HepG2 (cell line): ENCODE data around the gene RUSF1. TPM values are rescaled to one million over a fixed set of nuclear protein-coding genes. Genes with fewer than 3 reads are reported as not detected.

Experiments used
- ATAC-seq: fragments of 200-7000 bp; cut with Tn5 transposase; 3 replicates; pipeline ENCODE4 v1.9.1; 2020; ENCODE audit warnings: mild to moderate bottlenecking, moderate library complexity
- BruUV-seq: library from RNA; stranded (reverse); fragments of 400-500 nt; replicated peaks from 2 replicates; lab custom pipeline; 2021; lab: Mats Ljungman, UMichigan
- CTCF ChIA-PET: fragments of 300-600 bp; formaldehyde crosslinking; extraction: SDS; loops from one replicate; lab custom pipeline; 2021; ENCODE audit warnings: low total read pairs, inconsistent platforms, low intra/inter-chr PET ratio; lab: Yijun Ruan, JAX
- POLR2A ChIA-PET: fragments of 350-600 bp; sonication (Branson Sonifier 250); formaldehyde crosslinking; loops from one replicate; lab custom pipeline; 2020; ENCODE audit warnings: antibody characterized with exemption, inconsistent platforms; lab: Yijun Ruan, JAX
- DNase-seq: peaks from one replicate; pipeline ENCODE4 v3.0.0-alpha.2; 2015; ENCODE audit warnings: low spot score
- FAIRE-seq: peaks from 3 replicates; lab custom pipeline; 2011; peaks lifted over from hg19 to GRCh38; lab: Jason Lieb, UNC
- H2AFZ ChIP-seq: one replicate; pipeline ENCODE4 v1.6.1; 2011; ENCODE audit warnings: low read length, inconsistent platforms
- H3K27ac ChIP-seq: fragments of 300-600 bp; 3 replicates; pipeline ENCODE4 v1.8.0; 2011; ENCODE audit warnings: mixed run types, mild to moderate bottlenecking, mixed read lengths, low read length, inconsistent platforms; ENCODE audit not compliant: insufficient read depth; ENCODE audit errors: extremely low read length
- H3K27me3 ChIP-seq, 2 experiments: fragments of 200-600 bp in 1 of 2; 2 replicates in 1 of 2; 3 replicates in 1 of 2; pipeline versions ENCODE4 v1.6.0 to v1.8.0; 2011; ENCODE audit warnings: low read length in 2 of 2, mild to moderate bottlenecking in 2 of 2, moderate library complexity in 2 of 2, inconsistent platforms in 1 of 2; ENCODE audit not compliant: insufficient read depth in 2 of 2, control insufficient read depth in 1 of 2
- H3K36me3 ChIP-seq, 2 experiments: fragments of 200-600 bp in 1 of 2; replicated peaks in 1 of 2; 2 replicates in 1 of 2; 3 replicates in 1 of 2; pipeline versions ENCODE4 v1.5.1 to v1.8.0; 2011; ENCODE audit warnings: low read length in 2 of 2, inconsistent platforms in 1 of 2; ENCODE audit not compliant: insufficient read depth in 2 of 2, control insufficient read depth in 1 of 2
- H3K4me1 ChIP-seq: 2 replicates; pipeline ENCODE4 v1.5.1; 2012; ENCODE audit warnings: low read length, inconsistent platforms; ENCODE audit not compliant: insufficient read depth
- H3K4me2 ChIP-seq: 2 replicates; pipeline ENCODE4 v1.6.0; 2011; ENCODE audit warnings: low read depth, low read length, inconsistent platforms
- H3K4me3 ChIP-seq, 3 experiments: fragments of 200-600 bp in 1 of 3; sonication (generic), shearing (Covaris generic) in 1 of 3; replicated peaks in 1 of 3; 2 replicates each; pipeline ENCODE4 v1.5.1; 2011 to 2016; ENCODE audit warnings: low read length in 3 of 3, inconsistent platforms in 2 of 3, low read depth in 2 of 3, mild to moderate bottlenecking in 2 of 3, control low read depth in 1 of 3, mixed read lengths in 1 of 3; ENCODE audit not compliant: insufficient read depth in 1 of 3
- H3K79me2 ChIP-seq: one replicate; pipeline ENCODE4 v1.6.1; 2011; ENCODE audit warnings: low read length, inconsistent platforms; ENCODE audit not compliant: insufficient read depth
- H3K9ac ChIP-seq: 2 replicates; pipeline ENCODE4 v1.6.0; 2011; ENCODE audit warnings: mild to moderate bottlenecking, low read depth, low read length, inconsistent platforms; ENCODE audit not compliant: insufficient read depth
- H3K9me3 ChIP-seq: 2 replicates; pipeline ENCODE4 v1.5.1; 2012; ENCODE audit warnings: mild to moderate bottlenecking, low read length
- H4K20me1 ChIP-seq: 2 replicates; pipeline ENCODE4 v1.6.0; 2011; ENCODE audit warnings: inconsistent platforms, mild to moderate bottlenecking, low read length, moderate library complexity; ENCODE audit not compliant: insufficient read depth
- BCL6 ChIP-seq: IDR thresholded peaks from 2 replicates; pipeline ENCODE4 v1.6.1; 2016; ENCODE audit warnings: missing genetic modification reagents, missing compliant biosample characterization
- BHLHE40 ChIP-seq: IDR thresholded peaks from 2 replicates; pipeline ENCODE4 v1.6.1; 2011; ENCODE audit warnings: low read length, improper control_type of control experiment
- FOXA1 ChIP-seq, 2 experiments: fragments of 450-650 bp in 1 of 2; sonication (generic) in 1 of 2; formaldehyde crosslinking in 1 of 2; IDR thresholded peaks; 2 replicates each; pipeline versions ENCODE4 v1.4.0 to v1.6.1; 2016 to 2020; ENCODE audit warnings: missing genetic modification reagents in 1 of 2
- FOXA3 ChIP-seq: IDR thresholded peaks from 2 replicates; pipeline ENCODE4 v1.6.1; 2016; ENCODE audit warnings: missing genetic modification reagents, missing compliant biosample characterization
- FOXK1 ChIP-seq: sonication (generic); formaldehyde crosslinking; IDR thresholded peaks from 2 replicates; pipeline ENCODE4 v1.4.0; 2020; ENCODE audit warnings: low read depth, missing genetic modification reagents, borderline replicate concordance
- FOXO1 ChIP-seq: sonication (generic); formaldehyde crosslinking; IDR thresholded peaks from 2 replicates; pipeline ENCODE4 v1.4.0; 2020; ENCODE audit warnings: missing genetic modification reagents
- GATAD1 ChIP-seq: IDR thresholded peaks from 2 replicates; pipeline ENCODE4 v1.6.1; 2016; ENCODE audit warnings: missing genetic modification reagents, missing compliant biosample characterization
- HINFP ChIP-seq: sonication (generic); formaldehyde crosslinking; IDR thresholded peaks from 2 replicates; pipeline ENCODE4 v1.4.0; 2020; ENCODE audit warnings: low read depth, mild to moderate bottlenecking, missing genetic modification reagents
- KLF16 ChIP-seq, 2 experiments: sonication (generic) in 1 of 2; formaldehyde crosslinking in 1 of 2; IDR thresholded peaks; 2 replicates each; pipeline versions ENCODE4 v1.6.1 to v1.8.0; 2016 to 2023; ENCODE audit warnings: missing genetic modification reagents in 2 of 2, missing compliant biosample characterization in 1 of 2
- MIXL1 ChIP-seq: IDR thresholded peaks from 2 replicates; pipeline ENCODE4 v1.6.1; 2016
- RARA ChIP-seq: IDR thresholded peaks from 2 replicates; pipeline ENCODE4 v1.6.1; 2016; ENCODE audit warnings: missing genetic modification reagents, missing compliant biosample characterization
- RBAK ChIP-seq: sonication (generic); formaldehyde crosslinking; IDR thresholded peaks from 2 replicates; pipeline ENCODE4 v1.5.1; 2020; ENCODE audit warnings: mild to moderate bottlenecking, missing genetic modification reagents
- ZFP37 ChIP-seq: sonication (generic); formaldehyde crosslinking; IDR thresholded peaks from 2 replicates; pipeline ENCODE4 v1.4.0; 2020; ENCODE audit warnings: missing genetic modification reagents, borderline replicate concordance
- ZNF34 ChIP-seq: sonication (generic); formaldehyde crosslinking; IDR thresholded peaks from 2 replicates; pipeline ENCODE4 v1.4.0; 2020; ENCODE audit warnings: mild to moderate bottlenecking, missing genetic modification reagents, borderline replicate concordance
- ZNF646 ChIP-seq: sonication (generic); formaldehyde crosslinking; IDR thresholded peaks from 2 replicates; pipeline ENCODE4 v1.9.0; 2021; ENCODE audit warnings: mild to moderate bottlenecking, missing genetic modification reagents
- WGBS: methylation state at CpG from one replicate; pipeline ENCODE4 v1.1.6; 2017; ENCODE audit warnings: low lambda C conversion rate; 5-methylcytosine and 5-hydroxymethylcytosine counted together
- in situ Hi-C: cut with HindIII; loops from 2 replicates; pipeline ENCODE4 v1.10.0; 2017; ENCODE audit warnings: low pct_unique_long_range_greater_than_20kb; ENCODE audit not compliant: extremely low pct_ligation_motif_present
- intact Hi-C: fragments of 100-400 bp; cut with micrococcal nuclease; formaldehyde crosslinking; loops from one replicate; pipeline ENCODE4 v1.10.0; 2022; ENCODE audit not compliant: unreplicated experiment
- polyA plus RNA-seq, 8 experiments: library from polyadenylated mRNA; depleted of rRNA in 3 of 8; stranded (reverse) in 7 of 8; unstranded in 1 of 8; fragments of >200 nt; fragmentation: Illumina TruSeq in 4 of 8; extraction: Trizol in 4 of 8; gene quantifications; 2 replicates each; pipeline versions ENCODE4 v1.2.1 to v1.2.3, GENCODE V29; 2011 to 2016; ENCODE audit warnings: low read depth in 4 of 8, missing spikeins in 1 of 8, mixed read lengths in 1 of 8; ENCODE audit not compliant: insufficient read depth in 1 of 8
- total RNA-seq, 5 experiments: library from RNA; depleted of rRNA; stranded (reverse); fragments of >200 nt; fragmentation: Illumina TruSeq; extraction: Trizol; gene quantifications; 2 replicates each; pipeline ENCODE4 v1.2.3, GENCODE V29; 2016; ENCODE audit warnings: low read depth in 1 of 5

RUSF1 gene
- total and polyA plus RNA-seq, 2 of the 13 experiments (the other 11 are each of a cell fraction or from before 2014, with no cell fraction given): 40.8 to 50.2 TPM

GRCh38 chr16:31460582-31461002 is 47.6 kb downstream of the RUSF1 start:
- intact Hi-C loops: no loop called here
- WGBS: 80% methylated on average over 8 of the region's 8 CpGs
- DNase-seq (peak; percentile 54), FAIRE-seq (no peak), ATAC-seq (no peak)
- peaks cover 28 to 42% of the 10 kb centered on the region in 2 experiments for H3K36me3 ChIP-seq
- peaks cover 38% of the 10 kb centered on the region for H3K79me2 ChIP-seq
- peaks cover 35% of the 10 kb centered on the region for H3K4me1 ChIP-seq
- no peak overlapping the region for H3K9ac ChIP-seq
- H3K4me2 ChIP-seq: peak overlapping the region; percentile 81
- H3K27me3 ChIP-seq: no peaks in the 10 kb centered on the region; a peak in 1 of 5 replicates
- H3K27ac ChIP-seq: no peak overlapping the region
- POLR2A ChIA-PET: interaction anchor here (1.0 to 8.3 kb wide), 13 partner anchors 8 to 343 kb away, joined by 3 to 110 read pairs (median 8); partner anchors contain the start of genes FUS, PYCARD, RUSF1 and TGFB1I1
- no peaks in the 10 kb centered on the region for H3K9me3 ChIP-seq
- H2AFZ ChIP-seq: no peak overlapping the region
- H3K4me3 ChIP-seq: peak overlapping the region; percentile 58 to 72 (median 61)
- TSS peak; percentile 62 for BruUV-seq
- in situ Hi-C loops: no loop called here
- CTCF ChIA-PET: no interaction called here
- H4K20me1 ChIP-seq: peaks cover 36% of the 10 kb centered on the region
- 0 out of 2 replicates have a peak, but pooled peaks have one; percentile 15 for TF ChIP-seq FOXA3
- TF ChIP-seq FOXO1 (CRISPR knock-in tag): 0 out of 2 replicates have a peak, but pooled peaks have one; percentile 30
- TF ChIP-seq FOXA1 (IDR thresholded peaks at IDR 0.05): no peak
- TF ChIP-seq FOXA1 (CRISPR knock-in tag; IDR thresholded peaks at IDR 0.05): 0 out of 2 replicates have a peak, but pooled peaks have one; percentile 35
- no peak for TF ChIP-seq KLF16 (CRISPR knock-in tag; IDR thresholded peaks at IDR 0.05)
- TF ChIP-seq MIXL1 (CRISPR knock-in tag): 0 out of 2 replicates have a peak, but pooled peaks have one; percentile 13
- TF ChIP-seq ZFP37 (CRISPR knock-in tag): no peak
- 0 out of 2 replicates have a peak, but pooled peaks have one; percentile 41 for TF ChIP-seq HINFP (CRISPR knock-in tag)
- no peak for TF ChIP-seq BHLHE40
- TF ChIP-seq ZNF34 (CRISPR knock-in tag): 0 out of 2 replicates have a peak, but pooled peaks have one; percentile 43
- peak; percentile 13; the same call in 1 of the 2 replicates for TF ChIP-seq FOXK1 (CRISPR knock-in tag)
- TF ChIP-seq RBAK (CRISPR knock-in tag): no peak
- TF ChIP-seq ZNF646 (CRISPR knock-in tag): no peak
- TF ChIP-seq BCL6 (CRISPR knock-in tag): peak; percentile 87
- peak; percentile 14; the same call in 1 of the 2 replicates for TF ChIP-seq GATAD1
- TF ChIP-seq RARA (CRISPR knock-in tag): no peak
